CD14-positive monocyte (primary cell): Measurements from ENCODE around the gene MARVELD1. TPM values are rescaled to one million over a fixed set of nuclear protein-coding genes. Genes with fewer than 3 reads are reported as not detected.
A peak's percentile ranks its signal among the peaks of the same experiment; 100 is the strongest.

Experiments used
- DNase-seq, 3 donors: peaks; one replicate each; pipeline ENCODE4 v3.0.0-alpha.2; 2011 to 2022
- H2AFZ ChIP-seq: 2 replicates; pipeline ENCODE4 v1.6.0; 2012; ENCODE audit warnings: mild to moderate bottlenecking, low read depth, low read length, inconsistent platforms; ENCODE audit not compliant: insufficient read depth, poor library complexity, severe bottlenecking
- H3K27ac ChIP-seq, 2 donors: 1 replicate in 1 of 2; 2 replicates in 1 of 2; pipeline ENCODE4 v1.5.1; 2012 to 2013; ENCODE audit warnings: low read length in 2 of 2, control low read depth in 1 of 2, inconsistent platforms in 1 of 2, low read depth in 1 of 2, mild to moderate bottlenecking in 1 of 2
- H3K27me3 ChIP-seq, 2 donors: one replicate each; pipeline versions ENCODE4 v1.6.0 to v1.6.1; 2011 to 2013; ENCODE audit warnings: low read length in 2 of 2; ENCODE audit not compliant: control insufficient read depth in 2 of 2, insufficient read depth in 2 of 2
- H3K36me3 ChIP-seq, 2 donors: replicated peaks in 1 of 2; 1 replicate in 1 of 2; 2 replicates in 1 of 2; pipeline versions ENCODE4 v1.5.1 to v1.6.1; 2012 to 2013; ENCODE audit warnings: low read length in 2 of 2, control low read depth in 1 of 2, inconsistent platforms in 1 of 2, mild to moderate bottlenecking in 1 of 2; ENCODE audit not compliant: insufficient read depth in 2 of 2, control insufficient read depth in 1 of 2
- H3K4me1 ChIP-seq, 2 donors: 1 replicate in 1 of 2; 2 replicates in 1 of 2; pipeline versions ENCODE4 v1.5.1 to v1.6.1; 2012 to 2013; ENCODE audit warnings: low read length in 2 of 2, control low read depth in 1 of 2, inconsistent platforms in 1 of 2, mild to moderate bottlenecking in 1 of 2, moderate library complexity in 1 of 2; ENCODE audit not compliant: insufficient read depth in 2 of 2, control insufficient read depth in 1 of 2
- H3K4me2 ChIP-seq: replicated peaks from 2 replicates; pipeline ENCODE3; 2012; ENCODE audit warnings: low read length, moderate library complexity, mild to moderate bottlenecking; ENCODE audit not compliant: poor library complexity, severe bottlenecking; ENCODE audit errors: extremely low read depth
- H3K4me3 ChIP-seq, 3 experiments: fragments of 200-600 bp in 1 of 3; sonication (generic) in 1 of 3; replicated peaks in 1 of 3; 1 replicate in 2 of 3; 2 replicates in 1 of 3; pipeline ENCODE4 v1.5.1; 2011 to 2013; ENCODE audit warnings: low read length in 3 of 3, mild to moderate bottlenecking in 3 of 3, control low read depth in 2 of 3, low read depth in 2 of 3, inconsistent platforms in 1 of 3, moderate library complexity in 1 of 3
- H3K79me2 ChIP-seq: 2 replicates; pipeline ENCODE4 v1.6.0; 2012; ENCODE audit warnings: mild to moderate bottlenecking, control low read depth, inconsistent platforms, low read length, moderate library complexity; ENCODE audit not compliant: insufficient read depth
- H3K9ac ChIP-seq: 2 replicates; pipeline ENCODE4 v1.6.0; 2017; ENCODE audit warnings: low read length, mild to moderate bottlenecking; ENCODE audit not compliant: insufficient read depth, poor library complexity, severe bottlenecking
- H3K9me3 ChIP-seq, 2 donors: replicated peaks in 1 of 2; 1 replicate in 1 of 2; 2 replicates in 1 of 2; pipeline versions ENCODE4 v1.5.1 to v1.6.1; 2012 to 2013; ENCODE audit warnings: low read length in 2 of 2, control low read depth in 1 of 2; ENCODE audit not compliant: control insufficient read depth in 1 of 2, insufficient read depth in 1 of 2
- H4K20me1 ChIP-seq: 2 replicates; pipeline ENCODE4 v1.6.0; 2012; ENCODE audit warnings: mild to moderate bottlenecking, low read length, control low read depth, moderate library complexity; ENCODE audit not compliant: insufficient read depth
- H3K27ac Mint-ChIP-seq, 7 donors: one replicate each; pipeline ENCODE4 v1.8.0; 2020; ENCODE audit warnings: mild to moderate bottlenecking in 7 of 7, mixed read lengths in 7 of 7, moderate library complexity in 6 of 7, inconsistent platforms in 2 of 7
- H3K27me3 Mint-ChIP-seq, 3 donors: one replicate each; pipeline ENCODE4 v1.8.0; 2021 to 2022; ENCODE audit warnings: low read depth in 3 of 3, mild to moderate bottlenecking in 3 of 3, mixed read lengths in 3 of 3, moderate library complexity in 3 of 3, inconsistent platforms in 1 of 3
- H3K36me3 Mint-ChIP-seq, 2 donors: one replicate each; pipeline ENCODE4 v1.8.0; 2020; ENCODE audit warnings: mixed read lengths in 2 of 2, inconsistent platforms in 1 of 2, mild to moderate bottlenecking in 1 of 2
- H3K4me1 Mint-ChIP-seq: one replicate; pipeline ENCODE4 v1.8.0; 2020; ENCODE audit warnings: mild to moderate bottlenecking, mixed read lengths
- H3K4me3 Mint-ChIP-seq, 2 donors: one replicate each; pipeline ENCODE4 v1.8.0; 2020; ENCODE audit warnings: mild to moderate bottlenecking in 2 of 2, mixed read lengths in 2 of 2, moderate library complexity in 1 of 2
- H3K9me3 Mint-ChIP-seq, 7 donors: one replicate each; pipeline ENCODE4 v1.8.0; 2020 to 2022; ENCODE audit warnings: mixed read lengths in 7 of 7, mild to moderate bottlenecking in 6 of 7, moderate library complexity in 6 of 7, inconsistent platforms in 2 of 7
- WGBS: methylation state at CpG from one replicate; pipeline ENCODE4 v1.1.5; 2013; ENCODE audit warnings: missing lambda C conversion rate; ENCODE audit not compliant: insufficient coverage; 5-methylcytosine and 5-hydroxymethylcytosine counted together
- intact Hi-C, 2 donors: fragments of 100-400 bp; cut with micrococcal nuclease; formaldehyde crosslinking; loops; one replicate each; pipeline versions ENCODE4 v1.15.0 to v1.15.1; 2023
- polyA plus RNA-seq, 3 donors: library from polyadenylated mRNA; depleted of rRNA in 1 of 3; unstranded in 2 of 3; stranded (reverse) in 1 of 3; fragments of 300-500 nt in 2 of 3; fragments of >200 nt in 1 of 3; fragmentation: Illumina TruSeq in 2 of 3; gene quantifications; 1 replicate in 2 of 3; 2 replicates in 1 of 3; pipeline ENCODE4 v1.2.3, GENCODE V29; 2012 to 2021
- TF ChIP-seq, protein P1 (sequence below): fragments of 200-600 bp; IDR thresholded peaks from one replicate; pipeline ENCODE4 v1.8.0; 2022; ENCODE audit warnings: antibody characterized with exemption, mild to moderate bottlenecking

MARVELD1 gene
- polyA plus RNA-seq, 3 donors: 3.7 to 28.0 (median 9.2) TPM

DNA sequence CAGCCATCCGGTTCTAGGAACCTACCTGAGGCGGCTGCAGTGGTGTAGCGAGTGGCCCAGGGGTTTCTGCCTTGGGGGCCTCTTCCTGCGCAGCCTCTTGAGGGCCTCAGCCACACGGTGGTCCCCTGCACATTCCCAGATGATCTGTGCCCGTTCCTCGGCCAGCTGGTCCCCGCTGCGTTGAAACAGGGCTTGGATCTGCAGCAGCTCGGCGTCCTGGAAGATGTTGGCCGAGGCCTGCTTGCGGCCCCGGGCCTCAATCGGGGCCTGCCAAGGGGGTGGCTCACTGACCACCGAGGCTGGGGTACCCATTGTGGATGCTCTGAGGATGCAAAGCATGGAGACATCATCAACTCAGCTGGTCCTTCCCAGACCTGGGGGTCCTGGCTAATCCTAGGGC lies 33.9 kb upstream of the MARVELD1 start:
- Mint-ChIP-seq H3K4me3 (no peak overlapping the region), H3K9me3 (no peaks in the 10 kb centered on the region), H3K36me3 (peaks cover 20 to 26% of the 10 kb centered on the region in 2 donors), H3K27me3 (no peaks in the 10 kb centered on the region), H3K27ac (no peak overlapping the region), H3K4me1 (peaks cover 31% of the 10 kb centered on the region)
- Histone ChIP-seq H3K9me3 (no peaks in the 10 kb centered on the region), H4K20me1 (no peaks in the 10 kb centered on the region), H3K27me3 (no peaks in the 10 kb centered on the region), H3K4me1 (peaks cover 21 to 27% of the 10 kb centered on the region in 2 donors), H3K9ac (no peak overlapping the region), H3K4me2 (no peak overlapping the region), H2AFZ (no peak overlapping the region), H3K36me3 (peaks cover 12 to 18% of the 10 kb centered on the region in 2 donors), H3K4me3 (no peak overlapping the region), H3K27ac (no peak overlapping the region), H3K79me2 (no peaks in the 10 kb centered on the region)
- intact Hi-C loops: loop anchor here (5.0 kb wide), 2 partner anchors 33 to 53 kb away; partner anchors contain the start of gene MARVELD1 (in 1 of the 2)
- TF ChIP-seq, protein P1, sequence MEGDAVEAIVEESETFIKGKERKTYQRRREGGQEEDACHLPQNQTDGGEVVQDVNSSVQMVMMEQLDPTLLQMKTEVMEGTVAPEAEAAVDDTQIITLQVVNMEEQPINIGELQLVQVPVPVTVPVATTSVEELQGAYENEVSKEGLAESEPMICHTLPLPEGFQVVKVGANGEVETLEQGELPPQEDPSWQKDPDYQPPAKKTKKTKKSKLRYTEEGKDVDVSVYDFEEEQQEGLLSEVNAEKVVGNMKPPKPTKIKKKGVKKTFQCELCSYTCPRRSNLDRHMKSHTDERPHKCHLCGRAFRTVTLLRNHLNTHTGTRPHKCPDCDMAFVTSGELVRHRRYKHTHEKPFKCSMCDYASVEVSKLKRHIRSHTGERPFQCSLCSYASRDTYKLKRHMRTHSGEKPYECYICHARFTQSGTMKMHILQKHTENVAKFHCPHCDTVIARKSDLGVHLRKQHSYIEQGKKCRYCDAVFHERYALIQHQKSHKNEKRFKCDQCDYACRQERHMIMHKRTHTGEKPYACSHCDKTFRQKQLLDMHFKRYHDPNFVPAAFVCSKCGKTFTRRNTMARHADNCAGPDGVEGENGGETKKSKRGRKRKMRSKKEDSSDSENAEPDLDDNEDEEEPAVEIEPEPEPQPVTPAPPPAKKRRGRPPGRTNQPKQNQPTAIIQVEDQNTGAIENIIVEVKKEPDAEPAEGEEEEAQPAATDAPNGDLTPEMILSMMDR: no peak
- no peak for DNase-seq
- 95% methylated on average over 16 of the region's 16 CpGs for WGBS

DNA sequence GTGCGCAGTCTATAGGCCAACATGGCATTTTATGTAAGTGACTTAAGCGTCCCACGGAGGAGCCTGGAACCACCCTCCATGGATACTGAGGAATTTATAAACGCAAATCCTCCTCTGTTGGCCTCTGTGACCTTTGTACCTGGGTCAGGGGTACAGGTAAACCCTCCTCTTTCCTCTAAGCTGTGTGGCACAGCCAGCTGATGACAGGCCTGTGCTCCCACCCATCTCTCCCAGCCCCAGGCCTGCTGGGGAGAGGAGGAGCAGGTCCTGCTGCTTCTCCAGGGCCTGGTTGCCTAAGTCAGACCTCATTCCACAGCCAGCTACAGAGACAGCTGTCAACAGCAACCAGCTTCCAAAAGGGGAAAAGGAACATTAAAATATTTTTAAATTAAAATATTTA lies 31.5 kb upstream of the MARVELD1 start:
- Histone ChIP-seq H3K9me3 (no peaks in the 10 kb centered on the region), H3K9ac (no peak overlapping the region), H3K27me3 (no peaks in the 10 kb centered on the region), H3K36me3 (no peaks in the 10 kb centered on the region), H3K4me1 (peaks cover 34 to 48% of the 10 kb centered on the region in 2 donors), H4K20me1 (no peaks in the 10 kb centered on the region), H3K27ac (no peak overlapping the region), H3K4me3 (no peak overlapping the region), H2AFZ (no peak overlapping the region), H3K4me2 (no peak overlapping the region), H3K79me2 (no peaks in the 10 kb centered on the region)
- Mint-ChIP-seq H3K36me3 (peaks cover 4 to 13% of the 10 kb centered on the region in 2 donors), H3K9me3 (no peaks in the 10 kb centered on the region), H3K4me3 (peak overlapping the region in 1 of 2 donors; percentile 41), H3K4me1 (peaks cover 39% of the 10 kb centered on the region), H3K27me3 (peaks cover 0 to 2% (median 1%) of the 10 kb centered on the region in 3 donors), H3K27ac (no peak overlapping the region)
- DNase-seq: no peak
- TF ChIP-seq, protein P1: no peak
- WGBS: 100% methylated on average over 4 of the region's 4 CpGs
- intact Hi-C loops: loop anchor here in 1 of 2 donors (10.0 kb wide), 1 partner anchor 937 kb away; no protein-coding TSS in a partner anchor
